Astrocyte (in vitro differentiated cells and primary cell): ENCODE measurements around the gene COBL.

ENCODE experiments used
- CTCF ChIP-seq: IDR thresholded peaks from 2 replicates; pipeline ENCODE4 v1.5.1; 2011; ENCODE audit warnings: low read depth, mild to moderate bottlenecking, inconsistent platforms, low read length, moderate library complexity; ENCODE audit not compliant: insufficient read depth
- EZH2 ChIP-seq: IDR thresholded peaks from 2 replicates; pipeline ENCODE4 v1.6.1; 2012; ENCODE audit warnings: mild to moderate bottlenecking, low read length, inconsistent platforms; ENCODE audit not compliant: insufficient read depth

GRCh38 chr7:51158742-51159445, 157.7 kb downstream of the COBL start:
- TF ChIP-seq EZH2 = no peak
- TF ChIP-seq CTCF = no peak
